Activated CD8-positive, alpha-beta memory T cell treated with anti-CD3 and anti-CD28 coated beads for 36 hours (primary cell): ENCODE measurements around the gene DKK1. TPM values are rescaled to one million over a fixed set of nuclear protein-coding genes. Genes with fewer than 3 reads are reported as not detected.

ENCODE experiments used
- CTCF ChIA-PET: fragments of 350-600 bp; sonication (Branson Sonifier 250); formaldehyde crosslinking; loops from one replicate; lab custom pipeline; 2021; ENCODE audit warnings: antibody characterized with exemption; lab: Charles Lee
- POLR2A ChIA-PET: fragments of 350-600 bp; sonication (Branson Sonifier 250); formaldehyde crosslinking; loops from one replicate; lab custom pipeline; 2021; ENCODE audit warnings: antibody characterized with exemption; lab: Charles Lee
- total RNA-seq, 2 experiments: library from RNA; stranded (reverse); gene quantifications; one replicate each; pipeline ENCODE4 v1.2.3, GENCODE V29; 2021

DKK1 gene
- total RNA-seq, result not detected

DNA sequence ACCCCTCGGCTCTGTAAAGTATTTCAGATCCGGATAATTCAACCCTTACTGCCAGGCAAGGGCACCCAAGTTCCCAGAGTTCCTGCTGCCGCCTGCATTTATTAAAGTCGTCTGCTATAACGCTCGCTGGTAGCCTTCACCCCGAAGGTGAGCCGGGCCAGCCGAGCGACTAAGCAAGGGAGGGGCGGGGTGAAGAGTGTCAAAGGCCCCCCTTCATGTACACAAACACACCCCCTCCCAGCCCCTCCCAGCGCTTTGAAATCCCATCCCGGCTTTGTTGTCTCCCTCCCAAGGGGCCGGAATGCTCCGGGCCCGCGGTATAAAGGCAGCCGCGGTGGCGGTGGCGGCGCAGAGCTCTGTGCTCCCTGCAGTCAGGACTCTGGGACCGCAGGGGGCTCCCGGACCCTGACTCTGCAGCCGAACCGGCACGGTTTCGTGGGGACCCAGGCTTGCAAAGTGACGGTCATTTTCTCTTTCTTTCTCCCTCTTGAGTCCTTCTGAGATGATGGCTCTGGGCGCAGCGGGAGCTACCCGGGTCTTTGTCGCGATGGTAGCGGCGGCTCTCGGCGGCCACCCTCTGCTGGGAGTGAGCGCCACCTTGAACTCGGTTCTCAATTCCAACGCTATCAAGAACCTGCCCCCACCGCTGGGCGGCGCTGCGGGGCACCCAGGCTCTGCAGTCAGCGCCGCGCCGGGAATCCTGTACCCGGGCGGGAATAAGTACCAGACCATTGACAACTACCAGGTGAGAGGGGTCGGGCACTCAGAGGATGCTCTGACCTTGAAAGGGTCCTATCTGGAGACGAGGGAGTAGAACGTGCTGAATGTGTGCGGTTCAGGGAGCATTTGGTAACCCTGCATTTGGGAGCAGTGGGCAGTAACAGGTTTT lies at the start of gene DKK1:
DKK1 (plus strand) TSS at position 349 of the 889 bp plus-strand sequence; CDS start at position 503, 154 bp downstream.
- POLR2A ChIA-PET, result no interaction called here
- CTCF ChIA-PET, result no interaction called here

GRCh38 chr10:52265131-52265926 lies 48.8 kb upstream of the DKK1 start:
- ChIA-PET CTCF (no interaction called here), POLR2A (interaction anchor here (0.6 kb wide), 1 partner anchor 256 kb away, joined by 3 read pairs; no protein-coding TSS in a partner anchor)

GRCh38 chr10:52266858-52267257 lies 47.2 kb upstream of the DKK1 start:
- POLR2A ChIA-PET, result no interaction called here
- CTCF ChIA-PET, result no interaction called here

- ChIA-PET POLR2A (no interaction called here), CTCF (no interaction called here)
Measured at GRCh38 chr10:52268790-52269189, 45.3 kb upstream of the DKK1 start.

- POLR2A ChIA-PET, result no interaction called here
- CTCF ChIA-PET, result no interaction called here
Measured at GRCh38 chr10:52269233-52269632, 44.8 kb upstream of the DKK1 start.

- ChIA-PET POLR2A (no interaction called here), CTCF (no interaction called here)
Measured at GRCh38 chr10:52276163-52276562, 37.9 kb upstream of the DKK1 start.

GRCh38 chr10:52276986-52277385 lies 37.1 kb upstream of the DKK1 start:
- CTCF ChIA-PET, result no interaction called here

GRCh38 chr10:52279546-52279945 lies 34.5 kb upstream of the DKK1 start:
- ChIA-PET POLR2A (no interaction called here), CTCF (no interaction called here)

More at GRCh38 chr10:52276986-52277385, 37.1 kb upstream of the DKK1 start:
- POLR2A ChIA-PET, result no interaction called here

DNA sequence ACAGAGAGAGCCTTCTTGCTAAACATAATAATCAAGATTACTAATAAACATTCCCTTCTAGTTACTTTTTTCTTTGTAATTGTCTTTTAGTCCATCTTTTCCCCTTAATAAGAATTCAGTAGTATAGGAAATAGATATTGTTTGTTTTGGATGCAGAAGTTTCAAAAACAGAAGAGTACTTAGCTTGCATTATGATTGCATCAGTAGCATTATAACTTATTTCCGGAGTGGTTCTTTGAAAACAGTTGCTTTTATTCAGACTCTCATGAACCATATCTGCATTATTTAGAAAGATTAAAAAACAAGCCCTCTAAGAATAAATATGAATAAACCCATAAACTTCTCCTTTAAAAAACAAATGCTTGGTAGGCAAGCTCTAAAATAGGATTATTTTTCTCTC lies 34.0 kb upstream of the DKK1 start:
- ChIA-PET POLR2A (no interaction called here), CTCF (no interaction called here)

DNA sequence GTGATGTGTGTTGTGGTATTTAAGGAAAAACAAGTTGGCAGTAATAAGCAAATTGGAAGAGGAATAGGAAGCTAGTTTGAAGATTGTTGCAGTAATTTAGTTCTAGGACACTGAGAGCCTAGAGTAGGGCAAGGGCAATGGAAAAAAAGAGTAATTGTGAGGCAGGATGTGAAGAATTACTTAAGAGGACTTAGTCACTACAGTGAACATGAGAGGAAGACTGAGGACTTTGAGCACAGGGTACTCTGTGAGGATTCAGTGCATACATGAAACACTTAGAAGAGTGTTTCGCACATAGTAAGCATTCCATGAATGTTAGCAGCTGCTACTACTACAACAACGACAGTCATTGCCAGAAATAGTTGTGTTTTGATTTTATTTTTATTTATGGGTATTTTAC lies 30.9 kb upstream of the DKK1 start:
- ChIA-PET CTCF (no interaction called here), POLR2A (no interaction called here)

DNA sequence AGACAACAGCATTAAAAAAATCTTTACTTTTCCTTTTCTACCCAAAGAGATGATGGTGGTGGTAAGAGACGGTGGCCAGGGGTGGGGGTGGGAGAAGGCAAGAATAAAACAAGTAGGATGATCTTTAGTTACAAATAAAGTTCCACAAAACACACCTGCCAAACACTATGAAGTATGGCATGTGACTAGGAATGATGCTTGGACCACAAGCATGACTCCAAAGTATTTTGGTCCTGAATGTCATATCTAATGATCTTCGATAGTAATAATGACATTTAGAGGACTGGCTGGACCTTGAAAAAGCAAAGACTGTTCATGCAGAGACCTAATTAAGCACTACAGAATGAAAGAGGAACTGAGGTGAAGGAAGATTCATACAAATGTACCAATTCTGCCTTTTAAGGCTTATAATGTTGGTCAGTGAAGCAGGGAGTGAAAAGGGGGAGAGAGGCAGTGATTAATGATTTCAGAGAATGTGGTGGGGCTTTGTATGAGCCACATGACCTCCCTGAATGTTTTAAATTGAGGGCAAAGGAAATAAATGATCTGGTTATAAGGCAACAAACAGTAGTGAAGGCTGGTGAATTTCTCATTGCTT lies 29.6 kb upstream of the DKK1 start:
- ChIA-PET CTCF (no interaction called here), POLR2A (no interaction called here)

- POLR2A ChIA-PET, result no interaction called here
Measured at GRCh38 chr10:52287866-52288265, 26.2 kb upstream of the DKK1 start.

DNA sequence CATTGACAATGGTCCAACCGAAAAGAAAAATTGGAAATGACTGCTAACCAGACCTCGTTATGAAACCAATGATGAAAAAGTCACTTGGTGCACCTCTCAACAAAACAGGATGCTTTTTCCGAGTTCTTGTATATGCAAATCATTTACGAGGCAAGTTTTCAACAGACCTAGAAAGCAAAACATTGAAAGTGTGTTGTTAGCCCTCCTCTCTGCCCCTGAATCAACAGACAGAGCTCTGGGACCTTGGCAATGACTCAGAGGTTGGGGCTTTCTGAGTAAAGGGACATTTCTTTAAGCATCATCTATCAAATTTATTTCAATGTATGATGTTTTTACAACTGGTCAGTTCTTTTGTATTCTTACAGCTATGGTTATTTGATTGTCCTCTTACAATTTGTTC lies 16.3 kb upstream of the DKK1 start:
- POLR2A ChIA-PET, result no interaction called here
- CTCF ChIA-PET, result no interaction called here

More at GRCh38 chr10:52287866-52288265, 26.2 kb upstream of the DKK1 start:
- CTCF ChIA-PET, result no interaction called here

DNA sequence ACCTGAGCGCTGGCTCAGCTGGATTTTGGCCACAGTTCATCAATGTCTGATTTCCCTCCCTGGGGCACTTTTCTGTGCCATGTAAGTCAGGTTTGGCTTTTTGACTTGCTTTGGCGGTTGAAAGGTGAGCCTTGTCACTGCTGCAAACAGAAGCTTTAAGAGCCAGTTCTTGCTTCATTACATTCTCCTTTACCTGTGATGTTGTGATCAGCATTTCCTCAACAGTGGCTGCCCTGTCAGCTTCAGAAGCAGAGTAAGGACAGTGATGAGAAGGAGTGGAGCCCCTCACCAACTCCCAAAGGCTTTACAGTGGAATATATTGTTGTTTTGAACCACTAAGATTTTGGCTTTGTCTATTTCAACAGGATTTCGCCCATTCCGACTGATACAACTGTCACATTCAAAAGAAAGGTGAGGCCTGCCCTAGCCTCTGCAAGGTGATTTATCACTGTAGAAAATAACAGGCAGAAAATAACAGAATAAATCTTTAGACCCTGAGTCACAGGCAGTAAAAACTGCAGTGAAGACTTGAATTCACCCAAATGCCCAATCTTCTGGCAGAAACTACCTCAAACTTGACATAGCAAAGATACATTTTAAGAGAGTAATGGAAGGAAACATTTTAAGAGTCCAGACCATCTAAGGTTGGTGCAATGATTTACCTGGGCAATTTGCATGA lies 13.3 kb upstream of the DKK1 start:
- POLR2A ChIA-PET, result no interaction called here
- CTCF ChIA-PET, result no interaction called here

DNA sequence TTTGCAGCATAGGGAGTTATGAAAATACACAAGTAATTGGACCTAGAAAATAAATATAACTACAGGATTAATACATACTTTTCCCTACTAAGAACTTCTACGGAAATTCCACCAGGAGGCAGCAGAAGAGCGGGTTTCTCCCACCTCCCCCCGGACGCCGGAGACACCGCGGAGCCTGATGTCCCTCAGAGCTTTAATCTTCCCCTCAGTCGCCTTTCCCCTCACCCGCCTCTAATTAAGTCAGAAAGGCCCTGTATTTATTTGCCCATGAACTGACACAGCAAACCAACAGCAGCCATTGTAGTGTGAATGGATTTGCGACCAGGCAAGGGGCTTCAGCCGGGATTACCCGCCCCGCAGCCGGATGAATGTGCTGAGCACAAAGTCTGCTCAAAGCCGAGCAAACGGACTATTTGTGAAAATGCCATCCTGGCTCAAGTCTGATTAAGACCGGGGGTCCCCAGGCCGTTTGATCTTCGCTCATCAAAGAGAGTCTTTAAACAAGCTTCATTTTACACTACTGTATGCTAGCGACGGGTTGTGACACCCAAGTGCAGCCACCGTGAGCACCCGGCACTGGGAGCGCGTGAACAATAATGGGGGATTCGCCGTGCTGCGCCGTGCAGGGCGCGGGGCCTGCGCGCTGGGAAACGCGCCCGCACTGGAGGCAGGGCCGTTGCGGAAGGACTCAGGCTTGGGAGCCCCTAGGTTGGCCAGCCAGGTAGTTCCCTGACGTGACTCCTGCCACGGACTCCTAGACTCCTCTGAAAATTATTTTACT lies 5.6 kb upstream of the DKK1 start:
- POLR2A ChIA-PET, result no interaction called here

GRCh38 chr10:52312942-52313255 lies 1.2 kb upstream of the DKK1 start:
- ChIA-PET CTCF (no interaction called here), POLR2A (no interaction called here)

More for the DNA sequence above, 5.6 kb upstream of the DKK1 start:
- CTCF ChIA-PET, result interaction anchor here (1.0 kb wide), 1 partner anchor 472 kb away, joined by 3 read pairs; no protein-coding TSS in a partner anchor

DNA sequence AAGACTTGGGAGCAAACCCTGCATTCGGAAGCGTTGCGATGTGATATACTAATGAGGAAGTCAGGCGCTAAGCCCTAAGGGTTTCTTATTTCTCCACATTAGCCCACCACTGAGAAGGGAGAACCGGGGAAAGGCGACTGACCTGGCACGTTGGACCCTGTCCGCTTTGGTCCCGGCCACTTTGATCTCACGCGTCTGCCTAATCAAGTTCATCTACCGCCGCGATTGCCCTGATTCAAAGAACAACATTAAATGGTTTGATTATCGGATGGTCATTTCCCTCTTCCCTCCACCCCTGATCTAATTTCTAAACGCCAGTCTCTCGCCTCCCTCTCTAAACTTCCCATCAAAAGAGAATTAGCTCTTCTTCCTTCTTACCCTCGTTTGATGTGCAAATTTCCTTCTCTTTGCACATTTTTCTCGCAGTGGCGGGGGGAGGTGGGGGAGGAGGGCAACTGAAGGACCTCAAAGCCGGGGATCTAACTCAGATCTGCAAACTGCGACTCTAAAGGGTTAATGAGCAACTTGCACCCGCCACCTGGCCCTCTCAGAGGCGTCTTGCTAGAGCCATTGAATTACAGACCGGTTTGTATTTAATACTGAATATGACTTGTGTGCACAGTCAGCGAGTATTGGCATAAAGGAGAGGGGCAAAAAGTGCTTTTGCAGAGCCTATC lies 687 bp upstream of the DKK1 start:
- ChIA-PET CTCF (no interaction called here), POLR2A (no interaction called here)

- CTCF ChIA-PET, result no interaction called here
- POLR2A ChIA-PET, result no interaction called here
Measured at GRCh38 chr10:52314822-52315552, 906 bp downstream of the DKK1 start.
